ENCODE data around the gene NEGR1. TPM values are rescaled to one million over a fixed set of nuclear protein-coding genes. Genes with fewer than 3 reads are reported as not detected.

The NEGR1 gene
- total and polyA plus RNA-seq, 12 donors: 2.3 to 18.3 (median 5.2) TPM

- no peak overlapping the region for H3K4me3 ChIP-seq
- DNase-seq (no peak), ATAC-seq (no peak)
- intact Hi-C loops (cut with DNase I): no loop called here
- no peaks in the 10 kb centered on the region for H3K4me1 ChIP-seq
- H3K9me3 ChIP-seq: peaks cover 0 to 5% (median 0%) of the 10 kb centered on the region in 11 donors
- no peak for TF ChIP-seq CTCF (IDR thresholded peaks at IDR 0.05)
- H3K27ac ChIP-seq: no peak overlapping the region
- WGBS, 2 donors: 75 to 93% methylated on average over 1 of the region's 1 CpG
- no peaks in the 10 kb centered on the region for H3K36me3 ChIP-seq
- no peaks in the 10 kb centered on the region for H3K27me3 ChIP-seq
Measured at GRCh38 chr1:71755441-71755840, 526.9 kb downstream of the NEGR1 start.

- ATAC-seq: no peak
- H3K27me3 ChIP-seq: no peaks in the 10 kb centered on the region
Measured at GRCh38 chr1:71753746-71754145, 528.6 kb downstream of the NEGR1 start.

GRCh38 chr1:71745326-71745725 is 537.0 kb downstream of the NEGR1 start:
- TF ChIP-seq CTCF (IDR thresholded peaks at IDR 0.05): no peak
- H3K4me3 ChIP-seq: no peak overlapping the region
- no peaks in the 10 kb centered on the region for H3K27me3 ChIP-seq
- DNase-seq (no peak), ATAC-seq (no peak)
- no peak overlapping the region for H3K27ac ChIP-seq
- intact Hi-C loops (cut with DNase I): no loop called here
- H3K36me3 ChIP-seq: no peaks in the 10 kb centered on the region
- H3K4me1 ChIP-seq: no peaks in the 10 kb centered on the region
- peaks cover 0 to 11% (median 0%) of the 10 kb centered on the region in 11 donors for H3K9me3 ChIP-seq

More at GRCh38 chr1:71753746-71754145, 528.6 kb downstream of the NEGR1 start:
- Histone ChIP-seq H3K36me3 (no peaks in the 10 kb centered on the region), H3K4me1 (no peaks in the 10 kb centered on the region), H3K9me3 (peaks cover 0 to 9% (median 0%) of the 10 kb centered on the region in 11 donors), H3K27ac (no peak overlapping the region), H3K4me3 (no peak overlapping the region)
- 75 to 80% methylated on average over 4 of the region's 4 CpGs for WGBS, 2 donors
- DNase-seq: no peak
- intact Hi-C loops (cut with DNase I): no loop called here
- no peak for TF ChIP-seq CTCF (IDR thresholded peaks at IDR 0.05)

- intact Hi-C loops (cut with DNase I): no loop called here
- Histone ChIP-seq H3K27me3 (no peaks in the 10 kb centered on the region), H3K4me1 (no peaks in the 10 kb centered on the region), H3K27ac (no peak overlapping the region), H3K36me3 (no peaks in the 10 kb centered on the region), H3K9me3 (peaks cover 0 to 13% (median 0%) of the 10 kb centered on the region in 11 donors), H3K4me3 (no peak overlapping the region)
- no peak for DNase-seq
- no peak for TF ChIP-seq CTCF (IDR thresholded peaks at IDR 0.05)
- no peak for ATAC-seq
- 53 to 57% methylated on average over 2 of the region's 2 CpGs for WGBS, 2 donors
Measured at GRCh38 chr1:71743862-71744261, 538.5 kb downstream of the NEGR1 start.

Measured in heart right ventricle (tissue), 16 donors.